SKM-1 (cell line): Measurements from ENCODE around the gene RP2.

ENCODE experiments used
- DNase-seq: peaks from one replicate; lab custom pipeline; 2025; ENCODE audit not compliant: unreplicated experiment; lab: John Stamatoyannopoulos, UW

The RP2 gene

GRCh38 chrX:46836701-46837557 is at the start of gene RP2:
TSS of gene RP2 (plus strand) at chrX:46837043. CDS start at chrX:46837101, 58 bp downstream.
- DNase-seq, result peak; percentile 66

GRCh38 chrX:46788902-46789301 is 47.9 kb upstream of the RP2 start:
- no peak for DNase-seq

GRCh38 chrX:46791927-46792809 is 44.7 kb upstream of the RP2 start:
- peak; percentile 8 for DNase-seq

GRCh38 chrX:46792810-46793188 is 44.0 kb upstream of the RP2 start:
- DNase-seq, result no peak

GRCh38 chrX:46793386-46794143 is 43.3 kb upstream of the RP2 start:
- DNase-seq, result no peak

GRCh38 chrX:46796574-46797191 is 40.2 kb upstream of the RP2 start:
- DNase-seq, result peak; percentile 2

GRCh38 chrX:46803140-46803539 is 33.7 kb upstream of the RP2 start:
- no peak for DNase-seq

- DNase-seq, result no peak
These were observed 31.6 kb upstream of the RP2 start for GRCh38 chrX:46805270-46805669.

- DNase-seq, result no peak
These were observed 25.7 kb upstream of the RP2 start for GRCh38 chrX:46811121-46811520.

GRCh38 chrX:46812445-46812844 is 24.4 kb upstream of the RP2 start:
- DNase-seq, result no peak

- DNase-seq, result no peak
These were observed 21.9 kb upstream of the RP2 start for GRCh38 chrX:46814966-46815365.

- no peak for DNase-seq
These were observed 17.7 kb upstream of the RP2 start for GRCh38 chrX:46819136-46819535.

- no peak for DNase-seq
These were observed 16.3 kb upstream of the RP2 start for GRCh38 chrX:46820391-46821100.

- DNase-seq, result no peak
These were observed 13.4 kb upstream of the RP2 start for GRCh38 chrX:46823481-46823880.

GRCh38 chrX:46831765-46832327 is 5.0 kb upstream of the RP2 start:
- DNase-seq, result no peak

- DNase-seq, result no peak
These were observed 979 bp downstream of the RP2 start for GRCh38 chrX:46837558-46838485.

- no peak for DNase-seq
These were observed 1.6 kb downstream of the RP2 start for GRCh38 chrX:46838486-46838870.

GRCh38 chrX:46838974-46839480 is 2.2 kb downstream of the RP2 start:
- DNase-seq, result no peak

- no peak for DNase-seq
These were observed 4.1 kb downstream of the RP2 start for GRCh38 chrX:46840946-46841345.
